ENCODE measurements around the gene PRTFDC1.
"Not testable (repeated sequence)": the region's sequence is repeated elsewhere in the genome, so short reads cannot be mapped to it uniquely, and the experiment has no call there.

Gene PRTFDC1

GRCh38 chr10:24968349-24968748, 15.9 kb upstream of the PRTFDC1 start:
- Histone ChIP-seq H3K27ac (ENCODE audit: low read depth, low read length) (no peak overlapping the region), H3K4me1 (ENCODE audit: control insufficient read depth in 1 of 2, insufficient read depth in 2 of 2, low read length in 2 of 2) (peaks cover 0 to 8% of the 10 kb centered on the region in 2 donors), H3K4me3 (ENCODE audit: low read depth in 1 of 2, low read length in 2 of 2) (no peak overlapping the region), H3K9ac (ENCODE audit: low read depth in 1 of 2, low read length in 2 of 2) (no peak overlapping the region), H3K36me3 (ENCODE audit: control insufficient read depth in 1 of 2, insufficient read depth in 2 of 2, low read length in 2 of 2) (no peaks in the 10 kb centered on the region), H3K27me3 (ENCODE audit: control insufficient read depth in 1 of 2, insufficient read depth in 2 of 2, low read length in 2 of 2) (no peaks in the 10 kb centered on the region), H3K9me3 (ENCODE audit: control insufficient read depth in 1 of 2, low read length in 2 of 2) (no peaks in the 10 kb centered on the region)

DNA sequence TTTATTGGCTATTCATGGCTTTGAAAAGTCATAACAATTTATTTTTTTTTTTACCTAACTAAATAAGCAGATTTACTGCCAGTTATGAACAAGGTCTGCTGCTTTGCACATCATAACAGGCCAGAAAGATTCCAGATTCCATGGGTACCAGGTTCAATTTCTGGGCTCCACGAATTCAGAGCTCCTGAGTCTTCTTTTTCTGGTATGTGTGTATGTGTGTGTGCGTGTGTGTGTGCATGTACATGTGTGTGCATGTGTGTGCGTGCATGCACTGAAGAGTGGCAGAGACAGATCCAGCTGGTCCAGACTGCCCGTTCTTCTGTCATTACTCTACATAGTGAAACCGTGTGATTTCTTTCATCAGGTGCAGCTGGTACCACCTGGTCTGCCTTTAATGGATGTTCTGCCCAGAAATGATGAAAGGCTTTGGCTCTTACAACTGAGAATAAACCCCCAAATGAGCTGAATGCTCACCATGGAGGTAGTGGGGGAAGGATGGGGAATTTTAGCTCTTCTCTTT, 14.6 kb upstream of the PRTFDC1 start:
- Histone ChIP-seq H3K9ac (ENCODE audit: low read depth in 1 of 2, low read length in 2 of 2) (no peak overlapping the region), H3K9me3 (ENCODE audit: control insufficient read depth in 1 of 2, low read length in 2 of 2) (no peaks in the 10 kb centered on the region), H3K4me3 (ENCODE audit: low read depth in 1 of 2, low read length in 2 of 2) (no peak overlapping the region), H3K36me3 (ENCODE audit: control insufficient read depth in 1 of 2, insufficient read depth in 2 of 2, low read length in 2 of 2) (no peaks in the 10 kb centered on the region), H3K27me3 (ENCODE audit: control insufficient read depth in 1 of 2, insufficient read depth in 2 of 2, low read length in 2 of 2) (no peaks in the 10 kb centered on the region), H3K27ac (ENCODE audit: low read depth, low read length) (no peak overlapping the region), H3K4me1 (ENCODE audit: control insufficient read depth in 1 of 2, insufficient read depth in 2 of 2, low read length in 2 of 2) (peaks cover 4 to 14% of the 10 kb centered on the region in 2 donors)

- H3K4me3 ChIP-seq (ENCODE audit: low read depth in 1 of 2, low read length in 2 of 2), result no peak overlapping the region
- H3K4me1 ChIP-seq (ENCODE audit: control insufficient read depth in 1 of 2, insufficient read depth in 2 of 2, low read length in 2 of 2), result peaks cover 4 to 14% of the 10 kb centered on the region in 2 donors
These were observed 12.6 kb upstream of the PRTFDC1 start for GRCh38 chr10:24965051-24965450.

DNA sequence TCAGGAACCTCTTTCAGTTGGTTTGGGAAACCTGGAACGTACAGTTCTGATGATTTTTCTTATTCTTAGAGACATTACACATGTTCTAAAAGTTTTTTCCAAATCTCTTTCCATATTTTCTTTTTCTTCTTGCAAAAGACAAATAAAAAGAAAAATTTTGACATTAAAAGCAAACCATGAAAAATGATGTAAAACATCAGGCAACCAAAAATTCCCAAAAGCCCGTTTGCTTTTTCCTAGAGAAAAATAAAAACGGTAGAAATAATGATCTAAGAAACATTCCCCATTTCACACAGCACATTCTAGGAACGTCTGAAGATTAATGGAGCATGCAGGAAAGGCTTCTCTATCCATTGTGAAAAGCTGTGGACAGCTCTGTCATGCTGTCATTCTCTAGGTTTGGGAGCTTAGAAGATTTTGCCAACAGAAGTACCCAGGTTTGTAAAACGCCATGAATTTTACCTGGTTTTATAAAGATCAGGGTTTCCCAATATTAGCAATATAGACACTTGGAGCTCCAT, 11.2 kb upstream of the PRTFDC1 start:
- Histone ChIP-seq H3K4me1 (ENCODE audit: control insufficient read depth in 1 of 2, insufficient read depth in 2 of 2, low read length in 2 of 2) (peaks cover 4 to 14% of the 10 kb centered on the region in 2 donors), H3K9ac (ENCODE audit: low read depth in 1 of 2, low read length in 2 of 2) (no peak overlapping the region), H3K27me3 (ENCODE audit: control insufficient read depth in 1 of 2, insufficient read depth in 2 of 2, low read length in 2 of 2) (no peaks in the 10 kb centered on the region), H3K9me3 (ENCODE audit: control insufficient read depth in 1 of 2, low read length in 2 of 2) (no peaks in the 10 kb centered on the region), H3K27ac (ENCODE audit: low read depth, low read length) (no peak overlapping the region), H3K4me3 (ENCODE audit: low read depth in 1 of 2, low read length in 2 of 2) (no peak overlapping the region), H3K36me3 (ENCODE audit: control insufficient read depth in 1 of 2, insufficient read depth in 2 of 2, low read length in 2 of 2) (no peaks in the 10 kb centered on the region)

More at GRCh38 chr10:24965051-24965450, 12.6 kb upstream of the PRTFDC1 start:
- H3K27ac ChIP-seq (ENCODE audit: low read depth, low read length), result no peak overlapping the region
- H3K9me3 ChIP-seq (ENCODE audit: control insufficient read depth in 1 of 2, low read length in 2 of 2), result no peaks in the 10 kb centered on the region
- no peaks in the 10 kb centered on the region for H3K36me3 ChIP-seq (ENCODE audit: control insufficient read depth in 1 of 2, insufficient read depth in 2 of 2, low read length in 2 of 2)
- H3K27me3 ChIP-seq (ENCODE audit: control insufficient read depth in 1 of 2, insufficient read depth in 2 of 2, low read length in 2 of 2), result no peaks in the 10 kb centered on the region
- H3K9ac ChIP-seq (ENCODE audit: low read depth in 1 of 2, low read length in 2 of 2), result no peak overlapping the region

DNA sequence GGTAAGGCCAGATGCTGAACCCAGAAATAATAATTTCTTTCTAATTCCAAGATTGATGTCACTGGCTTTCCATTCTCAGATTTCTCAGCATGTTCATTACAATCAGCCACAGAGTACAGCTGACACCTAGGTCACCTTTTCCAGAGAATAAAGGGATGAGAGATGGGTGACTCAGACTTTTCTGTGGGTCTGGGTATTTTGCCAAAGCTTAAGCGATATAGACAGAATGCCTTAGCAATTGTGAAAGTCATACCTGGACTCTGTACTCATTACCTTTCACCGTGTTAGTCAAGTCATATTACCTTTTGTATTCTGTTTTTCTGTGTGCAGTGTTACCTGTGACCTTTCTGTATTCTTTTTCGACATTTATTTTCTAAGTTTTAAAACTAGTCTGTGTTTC, 10.6 kb upstream of the PRTFDC1 start:
- H3K36me3 ChIP-seq (ENCODE audit: control insufficient read depth in 1 of 2, insufficient read depth in 2 of 2, low read length in 2 of 2), result no peaks in the 10 kb centered on the region
- H3K27ac ChIP-seq (ENCODE audit: low read depth, low read length), result no peak overlapping the region
- no peaks in the 10 kb centered on the region for H3K9me3 ChIP-seq (ENCODE audit: control insufficient read depth in 1 of 2, low read length in 2 of 2)
- no peak overlapping the region for H3K4me3 ChIP-seq (ENCODE audit: low read depth in 1 of 2, low read length in 2 of 2)
- H3K27me3 ChIP-seq (ENCODE audit: control insufficient read depth in 1 of 2, insufficient read depth in 2 of 2, low read length in 2 of 2), result no peaks in the 10 kb centered on the region
- H3K9ac ChIP-seq (ENCODE audit: low read depth in 1 of 2, low read length in 2 of 2), result no peak overlapping the region
- peaks cover 4 to 14% of the 10 kb centered on the region in 2 donors for H3K4me1 ChIP-seq (ENCODE audit: control insufficient read depth in 1 of 2, insufficient read depth in 2 of 2, low read length in 2 of 2)

GRCh38 chr10:24961582-24961981, 9.2 kb upstream of the PRTFDC1 start:
- Histone ChIP-seq H3K9ac (ENCODE audit: low read depth in 1 of 2, low read length in 2 of 2) (no peak overlapping the region), H3K9me3 (ENCODE audit: control insufficient read depth in 1 of 2, low read length in 2 of 2) (no peaks in the 10 kb centered on the region), H3K27me3 (ENCODE audit: control insufficient read depth in 1 of 2, insufficient read depth in 2 of 2, low read length in 2 of 2) (no peaks in the 10 kb centered on the region), H3K4me3 (ENCODE audit: low read depth in 1 of 2, low read length in 2 of 2) (no peak overlapping the region), H3K36me3 (ENCODE audit: control insufficient read depth in 1 of 2, insufficient read depth in 2 of 2, low read length in 2 of 2) (no peaks in the 10 kb centered on the region), H3K4me1 (ENCODE audit: control insufficient read depth in 1 of 2, insufficient read depth in 2 of 2, low read length in 2 of 2) (peaks cover 4 to 14% of the 10 kb centered on the region in 2 donors), H3K27ac (ENCODE audit: low read depth, low read length) (no peak overlapping the region)

DNA sequence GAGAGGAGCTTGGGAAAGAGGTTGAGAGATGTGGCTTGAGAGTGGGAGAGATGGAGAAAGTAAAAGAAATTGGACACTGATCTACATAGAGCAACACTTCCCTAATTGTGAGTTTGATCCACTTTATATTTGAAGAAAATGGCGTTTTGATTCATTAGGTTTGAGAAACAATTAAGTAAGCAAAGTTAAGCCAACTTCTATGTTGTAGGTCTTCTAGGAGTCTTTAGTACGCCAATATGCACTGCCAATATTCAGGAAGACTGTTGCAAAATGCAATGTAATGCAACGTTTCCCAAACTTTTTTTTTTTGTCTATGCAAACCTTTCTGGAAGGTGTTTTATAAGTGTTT, 7.0 kb upstream of the PRTFDC1 start:
- Histone ChIP-seq H3K9ac (ENCODE audit: low read depth in 1 of 2, low read length in 2 of 2) (no peak overlapping the region), H3K4me1 (ENCODE audit: control insufficient read depth in 1 of 2, insufficient read depth in 2 of 2, low read length in 2 of 2) (peaks cover 4 to 14% of the 10 kb centered on the region in 2 donors), H3K4me3 (ENCODE audit: low read depth in 1 of 2, low read length in 2 of 2) (no peak overlapping the region)

DNA sequence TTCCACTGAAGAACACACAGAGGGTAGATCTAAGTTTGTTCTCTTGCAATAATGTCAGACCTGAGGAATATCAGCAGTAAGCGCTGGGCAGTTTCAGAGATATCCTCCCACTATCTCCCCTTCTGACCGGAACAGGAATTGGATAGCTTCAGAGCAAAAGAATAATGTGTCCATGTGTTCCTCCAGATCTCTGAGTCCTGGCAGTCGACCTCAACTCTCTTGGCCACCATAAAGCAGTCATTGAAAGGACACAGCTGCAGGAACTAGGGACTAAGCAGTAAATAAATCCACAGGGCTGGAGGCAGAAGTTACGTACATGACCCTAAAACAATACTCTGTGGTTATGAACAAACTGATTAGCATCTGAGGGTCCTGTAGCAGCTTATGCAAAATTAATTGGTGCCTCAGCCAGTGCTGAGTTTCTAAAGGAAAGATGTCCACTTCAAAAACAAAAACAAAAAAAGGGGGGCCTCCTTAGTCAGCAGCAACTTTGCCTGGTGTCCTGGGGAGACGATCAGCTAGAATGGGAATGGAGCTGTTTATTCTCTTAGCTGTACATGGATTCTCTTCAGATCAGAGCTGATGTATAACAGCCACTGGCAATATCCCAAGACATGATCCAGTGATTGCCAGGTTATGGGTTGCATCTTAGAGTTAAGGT, 6.4 kb upstream of the PRTFDC1 start:
- Histone ChIP-seq H3K27me3 (ENCODE audit: control insufficient read depth in 1 of 2, insufficient read depth in 2 of 2, low read length in 2 of 2) (no peaks in the 10 kb centered on the region), H3K9ac (ENCODE audit: low read depth in 1 of 2, low read length in 2 of 2) (no peak overlapping the region), H3K4me1 (ENCODE audit: control insufficient read depth in 1 of 2, insufficient read depth in 2 of 2, low read length in 2 of 2) (peaks cover 4 to 11% of the 10 kb centered on the region in 2 donors), H3K36me3 (ENCODE audit: control insufficient read depth in 1 of 2, insufficient read depth in 2 of 2, low read length in 2 of 2) (no peaks in the 10 kb centered on the region), H3K4me3 (ENCODE audit: low read depth in 1 of 2, low read length in 2 of 2) (no peak overlapping the region), H3K9me3 (ENCODE audit: control insufficient read depth in 1 of 2, low read length in 2 of 2) (no peaks in the 10 kb centered on the region), H3K27ac (ENCODE audit: low read depth, low read length) (no peak overlapping the region)

More for the DNA sequence above, 7.0 kb upstream of the PRTFDC1 start:
- Histone ChIP-seq H3K27me3 (ENCODE audit: control insufficient read depth in 1 of 2, insufficient read depth in 2 of 2, low read length in 2 of 2) (no peaks in the 10 kb centered on the region), H3K27ac (ENCODE audit: low read depth, low read length) (no peak overlapping the region), H3K9me3 (ENCODE audit: control insufficient read depth in 1 of 2, low read length in 2 of 2) (no peaks in the 10 kb centered on the region), H3K36me3 (ENCODE audit: control insufficient read depth in 1 of 2, insufficient read depth in 2 of 2, low read length in 2 of 2) (no peaks in the 10 kb centered on the region)

DNA sequence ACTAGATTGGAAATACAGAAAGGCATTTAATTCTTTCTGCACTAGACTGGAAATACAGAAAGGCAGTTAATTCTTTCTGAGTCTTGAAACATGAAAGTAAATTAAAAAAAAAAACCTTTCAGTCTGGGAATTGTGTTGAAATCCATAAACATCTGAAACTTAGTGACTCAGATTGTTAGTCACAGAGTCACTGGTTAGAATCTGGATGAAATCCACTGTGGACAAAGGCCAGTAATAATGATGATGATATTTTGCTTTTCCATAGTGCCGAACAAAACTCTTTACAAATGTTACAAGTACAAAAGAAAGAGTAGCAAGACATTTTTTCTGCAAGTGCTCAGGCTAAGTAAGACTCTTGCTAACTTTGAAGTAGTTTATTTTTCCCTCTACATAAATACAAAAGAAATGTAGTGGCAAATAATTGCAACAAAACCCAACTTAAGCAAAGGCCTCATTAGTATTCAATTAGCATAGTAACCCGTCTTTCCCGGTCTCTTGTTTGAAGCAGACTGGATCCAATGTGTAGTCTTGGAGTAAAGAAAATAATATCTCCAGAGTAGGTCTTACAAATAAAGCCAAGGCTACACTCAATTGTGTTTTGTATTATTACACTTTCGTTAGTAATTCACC, 5.8 kb upstream of the PRTFDC1 start:
- Histone ChIP-seq H3K9ac (ENCODE audit: low read depth in 1 of 2, low read length in 2 of 2) (no peak overlapping the region), H3K27ac (ENCODE audit: low read depth, low read length) (no peak overlapping the region)

DNA sequence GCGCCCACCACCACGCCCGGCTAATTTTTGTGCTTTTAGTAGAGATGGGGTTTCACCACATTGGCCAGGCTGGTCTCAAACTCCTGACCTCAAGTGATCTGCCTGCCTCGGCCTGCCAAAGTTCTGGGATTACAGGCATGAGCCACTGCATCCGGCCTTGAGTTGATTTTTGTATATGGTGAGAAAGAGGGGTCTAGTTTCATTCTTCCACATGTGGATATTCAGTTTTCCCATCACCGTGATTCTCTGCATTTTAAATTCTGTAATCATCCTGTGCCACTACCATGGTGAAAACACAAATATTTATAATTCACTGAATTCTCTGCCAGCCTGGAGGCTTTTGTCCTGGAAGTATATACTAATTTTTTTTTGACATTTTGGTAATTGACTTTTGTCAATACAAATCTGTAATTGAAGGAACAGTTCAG, 5.2 kb upstream of the PRTFDC1 start:
- H3K9ac ChIP-seq (ENCODE audit: low read depth in 1 of 2, low read length in 2 of 2); H3K27me3 ChIP-seq (ENCODE audit: control insufficient read depth in 1 of 2, insufficient read depth in 2 of 2, low read length in 2 of 2); H3K4me3 ChIP-seq (ENCODE audit: low read depth in 1 of 2, low read length in 2 of 2); H3K9me3 ChIP-seq (ENCODE audit: control insufficient read depth in 1 of 2, low read length in 2 of 2); H3K27ac ChIP-seq (ENCODE audit: low read depth, low read length); H3K36me3 ChIP-seq (ENCODE audit: control insufficient read depth in 1 of 2, insufficient read depth in 2 of 2, low read length in 2 of 2): not testable (repeated sequence)
- peaks cover 10 to 11% of the 10 kb centered on the region in 2 donors for H3K4me1 ChIP-seq (ENCODE audit: control insufficient read depth in 1 of 2, insufficient read depth in 2 of 2, low read length in 2 of 2)

More for the DNA sequence above, 5.8 kb upstream of the PRTFDC1 start:
- Histone ChIP-seq H3K27me3 (ENCODE audit: control insufficient read depth in 1 of 2, insufficient read depth in 2 of 2, low read length in 2 of 2) (no peaks in the 10 kb centered on the region), H3K4me3 (ENCODE audit: low read depth in 1 of 2, low read length in 2 of 2) (no peak overlapping the region), H3K4me1 (ENCODE audit: control insufficient read depth in 1 of 2, insufficient read depth in 2 of 2, low read length in 2 of 2) (peaks cover 8 to 10% of the 10 kb centered on the region in 2 donors), H3K9me3 (ENCODE audit: control insufficient read depth in 1 of 2, low read length in 2 of 2) (no peaks in the 10 kb centered on the region), H3K36me3 (ENCODE audit: control insufficient read depth in 1 of 2, insufficient read depth in 2 of 2, low read length in 2 of 2) (no peaks in the 10 kb centered on the region)
